ENCODE measurements around the gene SLC43A3.

SLC43A3 gene

DNA sequence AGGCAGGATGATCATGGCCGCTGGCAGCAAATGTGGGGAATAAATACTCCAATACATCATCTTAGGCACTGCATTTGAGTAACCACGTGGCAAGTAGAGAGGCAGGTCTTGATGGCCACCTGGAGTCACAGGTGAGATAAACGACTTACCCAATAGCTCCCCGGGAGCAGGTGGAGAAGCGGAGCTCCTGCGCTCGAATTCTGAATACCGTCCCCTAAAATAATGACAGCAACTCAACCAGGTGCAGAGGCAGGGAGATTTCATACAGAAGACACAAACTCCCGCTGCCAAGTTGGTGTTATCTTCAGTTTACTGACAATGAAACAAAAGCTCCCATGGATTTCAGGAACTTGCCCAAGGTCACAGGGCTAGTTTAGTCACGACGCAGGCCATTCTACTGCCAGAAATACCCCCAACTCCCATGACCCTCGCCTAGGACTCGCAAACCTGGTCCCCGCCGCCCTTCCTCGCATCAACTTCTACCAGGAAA, 437 bp downstream of the SLC43A3 start:
- TF ChIP-seq, protein P1, sequence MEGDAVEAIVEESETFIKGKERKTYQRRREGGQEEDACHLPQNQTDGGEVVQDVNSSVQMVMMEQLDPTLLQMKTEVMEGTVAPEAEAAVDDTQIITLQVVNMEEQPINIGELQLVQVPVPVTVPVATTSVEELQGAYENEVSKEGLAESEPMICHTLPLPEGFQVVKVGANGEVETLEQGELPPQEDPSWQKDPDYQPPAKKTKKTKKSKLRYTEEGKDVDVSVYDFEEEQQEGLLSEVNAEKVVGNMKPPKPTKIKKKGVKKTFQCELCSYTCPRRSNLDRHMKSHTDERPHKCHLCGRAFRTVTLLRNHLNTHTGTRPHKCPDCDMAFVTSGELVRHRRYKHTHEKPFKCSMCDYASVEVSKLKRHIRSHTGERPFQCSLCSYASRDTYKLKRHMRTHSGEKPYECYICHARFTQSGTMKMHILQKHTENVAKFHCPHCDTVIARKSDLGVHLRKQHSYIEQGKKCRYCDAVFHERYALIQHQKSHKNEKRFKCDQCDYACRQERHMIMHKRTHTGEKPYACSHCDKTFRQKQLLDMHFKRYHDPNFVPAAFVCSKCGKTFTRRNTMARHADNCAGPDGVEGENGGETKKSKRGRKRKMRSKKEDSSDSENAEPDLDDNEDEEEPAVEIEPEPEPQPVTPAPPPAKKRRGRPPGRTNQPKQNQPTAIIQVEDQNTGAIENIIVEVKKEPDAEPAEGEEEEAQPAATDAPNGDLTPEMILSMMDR (IDR thresholded peaks at IDR 0.05; ENCODE audit: insufficient read depth, missing control alignments): no peak
- FAIRE-seq (no peak), DNase-seq (ENCODE audit: insufficient read length, low spot score) (no peak)

DNA sequence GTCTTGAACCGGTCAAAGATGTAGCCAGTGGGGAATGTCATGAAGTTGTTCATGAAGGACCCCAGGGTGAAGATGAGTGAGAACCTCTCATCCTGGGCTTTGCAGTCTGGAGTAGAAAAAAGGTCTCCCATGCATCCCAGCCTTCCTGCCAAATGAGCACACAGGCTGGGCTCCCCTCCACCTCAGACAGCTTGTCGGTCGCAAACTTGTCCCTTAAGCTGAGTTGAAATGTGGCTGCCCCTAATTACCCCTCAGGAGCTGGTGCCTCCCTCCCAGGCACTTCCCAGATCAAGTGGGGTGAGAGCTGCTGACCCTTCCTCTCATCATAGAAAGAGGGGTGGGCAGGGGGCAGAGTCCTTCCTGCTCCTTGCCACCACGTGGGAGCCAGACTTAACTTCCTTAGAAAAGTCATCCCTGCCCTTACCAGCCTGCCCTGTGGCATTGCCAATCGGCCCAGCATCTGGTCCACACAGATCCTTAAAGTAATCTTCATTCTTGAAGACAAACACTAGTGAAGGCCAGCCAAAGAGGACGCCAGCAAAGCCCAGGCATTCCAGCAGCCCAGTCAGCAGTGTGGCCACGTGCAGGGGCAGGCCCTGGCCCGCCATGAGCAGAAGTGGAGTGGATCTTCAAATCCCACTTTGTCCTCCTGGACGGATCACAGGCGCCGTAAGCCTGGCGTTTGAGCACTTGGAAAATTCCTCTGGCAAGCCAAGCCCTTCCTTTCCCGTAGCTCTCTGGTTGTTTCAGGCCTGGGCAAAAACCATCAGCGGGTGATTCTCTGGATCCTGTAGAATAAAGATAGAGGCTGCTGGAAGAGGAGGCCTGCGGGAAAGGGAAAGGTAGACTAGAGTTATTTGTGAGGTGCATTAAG, 1.1 kb downstream of the SLC43A3 start:
- no peak for FAIRE-seq
- no peak for DNase-seq (ENCODE audit: insufficient read length, low spot score)
- TF ChIP-seq, protein P1 (IDR thresholded peaks at IDR 0.05; ENCODE audit: insufficient read depth, missing control alignments): no peak

DNA sequence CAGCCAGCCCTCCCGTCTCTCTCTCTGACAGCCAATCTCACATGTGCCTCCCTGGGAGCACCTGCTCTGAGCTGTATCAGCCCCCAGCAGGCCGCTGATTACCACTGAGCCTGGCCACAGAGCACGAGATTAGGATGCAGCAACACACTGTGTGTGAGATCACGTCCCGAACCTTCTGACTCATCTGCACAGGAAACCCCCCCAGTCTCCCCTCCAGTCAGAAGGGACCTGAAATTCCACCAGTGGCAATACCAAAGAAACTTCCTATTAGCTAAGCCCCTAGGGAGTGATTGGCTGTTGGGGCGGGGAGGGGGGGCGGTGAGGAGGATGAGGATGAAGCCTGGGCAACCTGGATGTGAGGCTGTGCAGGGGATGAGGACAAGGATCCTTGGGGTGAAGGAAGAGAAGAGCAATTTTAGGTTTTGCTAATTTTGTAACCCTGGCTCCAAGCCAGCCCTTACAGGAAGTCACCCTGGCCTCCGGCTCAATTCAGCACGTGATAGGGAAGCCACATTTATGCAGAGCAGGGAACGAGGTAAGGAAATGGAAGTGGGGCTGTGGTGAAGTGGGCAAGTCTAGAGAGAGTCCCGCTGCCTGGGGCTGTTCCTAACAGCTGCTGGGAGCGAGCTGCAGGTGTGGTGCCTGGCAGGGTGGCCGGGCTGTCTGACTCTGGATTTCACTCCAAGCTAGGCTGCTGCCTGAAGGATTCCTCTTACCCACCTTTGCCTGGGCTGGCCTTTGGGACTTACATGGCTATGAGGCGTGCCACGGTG, 1.9 kb downstream of the SLC43A3 start:
- TF ChIP-seq, protein P1 (IDR thresholded peaks at IDR 0.05; ENCODE audit: insufficient read depth, missing control alignments): no peak
- DNase-seq (ENCODE audit: insufficient read length, low spot score) (no peak), FAIRE-seq (no peak)

DNA sequence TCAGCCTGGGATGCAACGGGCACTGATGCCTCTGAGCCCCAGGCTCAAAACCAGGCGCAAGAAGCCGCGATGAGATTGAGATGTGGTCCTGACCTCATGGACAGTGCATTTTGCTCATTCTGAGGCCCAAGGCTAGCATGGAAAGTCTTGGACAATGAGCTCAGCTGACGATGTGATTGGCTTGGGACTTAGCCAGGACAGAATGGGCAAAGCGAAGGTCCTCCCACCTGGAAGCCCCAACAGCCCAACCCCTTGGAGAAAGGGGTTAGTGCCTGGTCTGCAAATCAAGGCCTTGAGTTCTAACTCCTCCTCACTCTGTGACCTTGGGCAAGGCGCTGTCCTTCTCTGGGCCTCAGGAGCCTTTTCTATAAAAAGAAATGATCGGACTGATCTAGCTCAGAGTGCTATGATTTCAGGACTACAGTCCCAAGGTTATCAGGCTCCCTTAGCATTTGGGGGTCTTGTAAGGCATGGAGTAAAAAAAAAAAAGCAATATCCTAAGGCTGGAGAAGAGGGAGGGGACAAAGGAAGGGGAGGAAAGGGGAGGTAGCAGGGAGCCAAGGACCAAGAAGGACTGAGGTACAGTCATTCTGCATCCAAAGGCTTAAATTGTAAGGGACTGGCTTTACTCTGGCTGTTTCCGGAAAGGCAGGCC, 2.7 kb downstream of the SLC43A3 start:
- FAIRE-seq (no peak), DNase-seq (ENCODE audit: insufficient read length, low spot score) (no peak)
- TF ChIP-seq, protein P1 (IDR thresholded peaks at IDR 0.05; ENCODE audit: insufficient read depth, missing control alignments): no peak

DNA sequence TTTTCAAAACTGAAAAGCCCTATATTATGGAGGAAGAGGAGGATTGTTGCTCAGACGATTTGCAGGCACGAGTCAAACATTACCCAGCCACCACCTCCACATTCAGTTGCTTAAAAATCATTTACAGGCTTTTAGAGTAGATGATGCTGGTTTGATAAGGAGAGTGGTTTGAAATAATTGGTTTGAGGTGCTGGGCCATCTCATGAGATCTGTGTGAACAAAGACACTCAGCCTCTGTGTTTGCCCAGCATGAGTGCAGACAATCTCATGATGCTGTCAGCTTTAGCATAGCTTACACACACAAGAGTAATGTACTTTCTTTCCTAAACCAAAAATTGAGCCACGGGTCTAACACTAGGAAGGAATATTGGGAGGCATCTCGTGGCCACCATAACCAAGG, 4.3 kb downstream of the SLC43A3 start:
- DNase-seq (ENCODE audit: insufficient read length, low spot score) (no peak), FAIRE-seq (no peak)
- TF ChIP-seq, protein P1 (IDR thresholded peaks at IDR 0.05; ENCODE audit: insufficient read depth, missing control alignments): no peak

DNA sequence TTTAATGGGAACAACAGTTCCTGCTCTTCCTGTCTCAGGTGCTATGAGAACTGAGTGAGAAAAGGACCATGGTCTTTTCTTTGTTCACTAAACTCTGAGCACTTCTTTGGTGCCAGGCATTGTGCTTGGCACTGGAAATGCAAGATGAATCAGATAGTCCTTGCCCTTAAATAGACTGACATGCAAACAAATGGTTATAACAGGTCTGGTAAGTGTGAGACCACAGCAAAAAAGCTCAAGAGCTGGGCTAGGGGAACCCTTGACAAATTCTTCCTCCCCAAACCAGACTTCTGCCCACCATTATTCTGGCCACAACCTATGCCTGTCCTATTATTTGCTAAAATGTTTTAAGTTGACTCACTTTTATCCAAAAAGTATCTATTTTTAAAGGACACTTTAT, 5.1 kb downstream of the SLC43A3 start:
- no peak for FAIRE-seq
- TF ChIP-seq, protein P1 (IDR thresholded peaks at IDR 0.05; ENCODE audit: insufficient read depth, missing control alignments): no peak
- no peak for DNase-seq (ENCODE audit: insufficient read length, low spot score)
